ENCODE measurements around the gene FIGN.

FIGN gene

DNA sequence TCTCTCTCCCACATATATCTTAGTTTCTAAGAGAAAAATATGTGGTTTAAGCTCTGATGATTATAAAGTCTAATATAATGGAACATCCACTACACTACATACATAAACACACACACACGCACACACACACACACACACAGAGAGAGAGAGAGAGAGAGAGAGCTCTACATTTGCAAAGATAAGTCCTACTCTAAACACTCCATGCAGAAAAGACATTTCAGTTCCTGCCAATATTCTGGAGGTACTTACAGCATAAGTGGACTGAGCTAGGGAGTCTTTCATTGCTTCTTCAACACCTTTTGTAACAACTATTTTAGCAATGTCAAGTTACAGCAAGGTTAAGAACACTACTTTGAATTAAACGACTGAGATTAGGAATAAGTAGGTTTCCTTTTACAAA lies 80.1 kb downstream of the FIGN start:
- TF ChIP-seq, protein P1, sequence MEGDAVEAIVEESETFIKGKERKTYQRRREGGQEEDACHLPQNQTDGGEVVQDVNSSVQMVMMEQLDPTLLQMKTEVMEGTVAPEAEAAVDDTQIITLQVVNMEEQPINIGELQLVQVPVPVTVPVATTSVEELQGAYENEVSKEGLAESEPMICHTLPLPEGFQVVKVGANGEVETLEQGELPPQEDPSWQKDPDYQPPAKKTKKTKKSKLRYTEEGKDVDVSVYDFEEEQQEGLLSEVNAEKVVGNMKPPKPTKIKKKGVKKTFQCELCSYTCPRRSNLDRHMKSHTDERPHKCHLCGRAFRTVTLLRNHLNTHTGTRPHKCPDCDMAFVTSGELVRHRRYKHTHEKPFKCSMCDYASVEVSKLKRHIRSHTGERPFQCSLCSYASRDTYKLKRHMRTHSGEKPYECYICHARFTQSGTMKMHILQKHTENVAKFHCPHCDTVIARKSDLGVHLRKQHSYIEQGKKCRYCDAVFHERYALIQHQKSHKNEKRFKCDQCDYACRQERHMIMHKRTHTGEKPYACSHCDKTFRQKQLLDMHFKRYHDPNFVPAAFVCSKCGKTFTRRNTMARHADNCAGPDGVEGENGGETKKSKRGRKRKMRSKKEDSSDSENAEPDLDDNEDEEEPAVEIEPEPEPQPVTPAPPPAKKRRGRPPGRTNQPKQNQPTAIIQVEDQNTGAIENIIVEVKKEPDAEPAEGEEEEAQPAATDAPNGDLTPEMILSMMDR (conservative IDR thresholded peaks at IDR 0.05), result no peak
- no peak for TF ChIP-seq ZFX (IDR thresholded peaks at IDR 0.05)
- H3K27ac ChIP-seq, result no peak overlapping the region

DNA sequence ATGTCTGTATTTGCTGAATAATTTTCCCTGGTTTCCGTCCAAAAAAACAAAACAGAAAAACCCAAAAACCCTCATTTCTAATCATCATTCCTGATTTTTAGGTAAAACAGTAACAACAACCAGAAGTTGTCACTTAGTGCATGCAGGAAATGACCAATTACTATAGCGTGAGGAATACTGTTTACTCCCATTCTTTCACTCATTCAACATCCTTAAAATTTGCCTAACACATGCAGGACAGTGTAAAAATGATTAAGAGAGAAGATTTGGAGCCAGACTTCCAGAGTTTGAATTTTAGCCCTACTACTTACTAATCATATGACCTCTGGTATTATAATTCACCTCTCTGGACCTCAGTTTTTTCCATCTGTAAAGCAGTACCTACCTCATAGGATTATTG lies 83.1 kb downstream of the FIGN start:
- TF ChIP-seq, protein P1 (conservative IDR thresholded peaks at IDR 0.05), result no peak
- TF ChIP-seq ZFX (IDR thresholded peaks at IDR 0.05), result no peak
- H3K27ac ChIP-seq, result no peak overlapping the region

GRCh38 chr2:163649080-163649479 lies 86.7 kb downstream of the FIGN start:
- no peak overlapping the region for H3K27ac ChIP-seq
- TF ChIP-seq, protein P1 (conservative IDR thresholded peaks at IDR 0.05), result no peak
- no peak for TF ChIP-seq ZFX (IDR thresholded peaks at IDR 0.05)

GRCh38 chr2:163647300-163647699 lies 88.5 kb downstream of the FIGN start:
- no peak for TF ChIP-seq ZFX (IDR thresholded peaks at IDR 0.05)
- TF ChIP-seq, protein P1 (conservative IDR thresholded peaks at IDR 0.05), result no peak
- no peak overlapping the region for H3K27ac ChIP-seq

GRCh38 chr2:163646687-163647086 lies 89.1 kb downstream of the FIGN start:
- TF ChIP-seq, protein P1 (conservative IDR thresholded peaks at IDR 0.05), result no peak
- no peak for TF ChIP-seq ZFX (IDR thresholded peaks at IDR 0.05)
- H3K27ac ChIP-seq, result no peak overlapping the region

- H3K27ac ChIP-seq, result no peak overlapping the region
- TF ChIP-seq ZFX (IDR thresholded peaks at IDR 0.05), result no peak
- TF ChIP-seq, protein P1 (conservative IDR thresholded peaks at IDR 0.05), result no peak
These were observed 91.6 kb downstream of the FIGN start for GRCh38 chr2:163644238-163644637.

- no peak for TF ChIP-seq ZFX (IDR thresholded peaks at IDR 0.05)
- TF ChIP-seq, protein P1 (conservative IDR thresholded peaks at IDR 0.05), result no peak
- H3K27ac ChIP-seq, result no peak overlapping the region
These were observed 93.8 kb downstream of the FIGN start for GRCh38 chr2:163641986-163642385.
